Gastroesophageal sphincter (tissue), 3 donors: ENCODE data around the gene ALOX15B.

Experiments used
- EP300 ChIP-seq: sonication (generic); formaldehyde crosslinking; IDR thresholded peaks from one replicate; pipeline ENCODE4 v1.6.1; 2017; ENCODE audit warnings: antibody characterized with exemption, mild to moderate bottlenecking
- POLR2A ChIP-seq, 2 donors: fragments of 450-650 bp; IDR thresholded peaks; one replicate each; pipeline ENCODE4 v1.6.1; 2017; ENCODE audit warnings: antibody characterized with exemption in 2 of 2, mild to moderate bottlenecking in 2 of 2, moderate library complexity in 1 of 2
- POLR2AphosphoS5 ChIP-seq: sonication (generic); formaldehyde crosslinking; IDR thresholded peaks from one replicate; pipeline ENCODE4 v1.6.1; 2017; ENCODE audit warnings: antibody characterized with exemption
- TF ChIP-seq, protein P1 (sequence below), 4 experiments: fragments of 200-600 bp in 2 of 4; fragments of 450-650 bp in 2 of 4; sonication (generic) in 1 of 4; IDR thresholded peaks; one replicate each; pipeline ENCODE4 v1.5.1; 2017 to 2019; ENCODE audit warnings: antibody characterized with exemption in 4 of 4, mild to moderate bottlenecking in 2 of 4, moderate library complexity in 2 of 4

- TF ChIP-seq, protein P1, sequence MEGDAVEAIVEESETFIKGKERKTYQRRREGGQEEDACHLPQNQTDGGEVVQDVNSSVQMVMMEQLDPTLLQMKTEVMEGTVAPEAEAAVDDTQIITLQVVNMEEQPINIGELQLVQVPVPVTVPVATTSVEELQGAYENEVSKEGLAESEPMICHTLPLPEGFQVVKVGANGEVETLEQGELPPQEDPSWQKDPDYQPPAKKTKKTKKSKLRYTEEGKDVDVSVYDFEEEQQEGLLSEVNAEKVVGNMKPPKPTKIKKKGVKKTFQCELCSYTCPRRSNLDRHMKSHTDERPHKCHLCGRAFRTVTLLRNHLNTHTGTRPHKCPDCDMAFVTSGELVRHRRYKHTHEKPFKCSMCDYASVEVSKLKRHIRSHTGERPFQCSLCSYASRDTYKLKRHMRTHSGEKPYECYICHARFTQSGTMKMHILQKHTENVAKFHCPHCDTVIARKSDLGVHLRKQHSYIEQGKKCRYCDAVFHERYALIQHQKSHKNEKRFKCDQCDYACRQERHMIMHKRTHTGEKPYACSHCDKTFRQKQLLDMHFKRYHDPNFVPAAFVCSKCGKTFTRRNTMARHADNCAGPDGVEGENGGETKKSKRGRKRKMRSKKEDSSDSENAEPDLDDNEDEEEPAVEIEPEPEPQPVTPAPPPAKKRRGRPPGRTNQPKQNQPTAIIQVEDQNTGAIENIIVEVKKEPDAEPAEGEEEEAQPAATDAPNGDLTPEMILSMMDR (IDR thresholded peaks at IDR 0.05) = no peak
- TF ChIP-seq POLR2A (IDR thresholded peaks at IDR 0.05) (no peak), POLR2AphosphoS5 (no peak), EP300 (no peak)
These were observed 13.5 kb upstream of the ALOX15B start for GRCh38 chr17:8025176-8025911.
